Stomach (tissue), 9 donors: Measurements from ENCODE around the gene PNLDC1. TPM values are rescaled to one million over a fixed set of nuclear protein-coding genes. Genes with fewer than 3 reads are reported as not detected.

ENCODE experiments used
- DNase-seq, 2 donors: peaks; one replicate each; pipeline versions ENCODE4 v3.0.0 to v3.0.0-alpha.2; 2013 to 2019
- H3K27ac ChIP-seq, 5 donors: fragments of 200-600 bp in 4 of 5; sonication (generic) in 4 of 5; one replicate each; pipeline ENCODE4 v1.5.1; 2013 to 2019; ENCODE audit warnings: mild to moderate bottlenecking in 1 of 5, moderate library complexity in 1 of 5
- H3K27me3 ChIP-seq, 3 donors: fragments of 200-600 bp; sonication (generic); one replicate each; pipeline ENCODE4 v1.5.1; 2017 to 2019; ENCODE audit warnings: mixed run types in 1 of 3
- H3K36me3 ChIP-seq, 4 donors: fragments of 200-600 bp; sonication (generic); 1 replicate in 3 of 4; 2 replicates in 1 of 4; pipeline ENCODE4 v1.5.1; 2016 to 2019
- H3K4me1 ChIP-seq, 4 donors: fragments of 200-600 bp; sonication (generic); one replicate each; pipeline ENCODE4 v1.5.1; 2016 to 2019
- H3K4me3 ChIP-seq, 4 donors: fragments of 200-600 bp; sonication (generic) in 3 of 4; one replicate each; pipeline ENCODE4 v1.5.1; 2016 to 2019; ENCODE audit warnings: mild to moderate bottlenecking in 1 of 4
- H3K9me3 ChIP-seq, 4 donors: fragments of 200-600 bp; sonication (generic); one replicate each; pipeline ENCODE4 v1.5.1; 2016 to 2019
- CTCF ChIP-seq, 7 experiments: fragments of 450-650 bp in 4 of 7; fragments of 200-600 bp in 3 of 7; sonication (generic) in 3 of 7; IDR thresholded peaks; one replicate each; pipeline ENCODE4 v1.5.1; 2016 to 2019; ENCODE audit warnings: antibody characterized with exemption in 7 of 7, control low read depth in 2 of 7, mild to moderate bottlenecking in 1 of 7
- EP300 ChIP-seq: sonication (generic); formaldehyde crosslinking; IDR thresholded peaks from one replicate; pipeline ENCODE4 v1.6.1; 2017; ENCODE audit warnings: antibody characterized with exemption
- POLR2A ChIP-seq, 4 donors: fragments of 450-650 bp; IDR thresholded peaks; one replicate each; pipeline ENCODE4 v1.6.1; 2016; ENCODE audit warnings: antibody characterized with exemption in 4 of 4, control low read depth in 2 of 4, mild to moderate bottlenecking in 1 of 4, moderate library complexity in 1 of 4
- POLR2AphosphoS5 ChIP-seq, 3 donors: sonication (generic); formaldehyde crosslinking; IDR thresholded peaks; one replicate each; pipeline ENCODE4 v1.6.1; 2016; ENCODE audit warnings: antibody characterized with exemption in 3 of 3
- WGBS, 5 donors: extraction: QIAGEN DNeasy Blood & Tissue Kit in 3 of 5; methylation state at CpG; one replicate each; pipeline versions ENCODE4 v1.1.5 to v1.1.7; 2013 to 2018; 5-methylcytosine and 5-hydroxymethylcytosine counted together
- intact Hi-C: fragments of 100-400 bp; cut with DNase I; formaldehyde crosslinking; loops from one replicate; pipeline ENCODE4 v1.15.1; 2023; ENCODE audit warnings: low total_unique reads
- polyA plus RNA-seq, 3 donors: library from polyadenylated mRNA; stranded (reverse); fragments of 200-250 nt; gene quantifications; one replicate each; pipeline ENCODE4 v1.2.3, GENCODE V29; 2013
- total RNA-seq, 5 donors: library from RNA; depleted of rRNA; stranded (reverse); fragments of >200 nt; gene quantifications; one replicate each; pipeline versions ENCODE4 v1.1.0 to v1.2.3, GENCODE V29; 2014 to 2016
- donor health status: healthy with polysubstance abuse.
- donor health status: Bipolar disorder and iron deficiency.
- donor health status: healthy.

PNLDC1 gene
- total and polyA plus RNA-seq, 8 donors: 0.25 to 2.5 (median 0.43) TPM; not detected in 4

GRCh38 chr6:159833997-159834603 is 34.0 kb downstream of the PNLDC1 start:
- Histone ChIP-seq H3K27me3 (peaks cover 0 to 8% (median 0%) of the 10 kb centered on the region in 3 donors), H3K4me1 (no peaks in the 10 kb centered on the region), H3K4me3 (no peak overlapping the region), H3K27ac (no peak overlapping the region), H3K36me3 (no peaks in the 10 kb centered on the region), H3K9me3 (no peaks in the 10 kb centered on the region)
- WGBS, 5 donors: 84 to 94% (median 91%) methylated on average over 5 of the region's 5 CpGs
- intact Hi-C loops: no loop called here
- no peak for TF ChIP-seq POLR2AphosphoS5 (IDR thresholded peaks at IDR 0.05)
- TF ChIP-seq EP300: no peak
- TF ChIP-seq POLR2A (IDR thresholded peaks at IDR 0.05): no peak
- no peak for TF ChIP-seq CTCF (IDR thresholded peaks at IDR 0.05)
- no peak for DNase-seq

GRCh38 chr6:159836718-159837490 is 36.8 kb downstream of the PNLDC1 start:
- TF ChIP-seq CTCF (IDR thresholded peaks at IDR 0.05) (no peak), EP300 (no peak), POLR2AphosphoS5 (IDR thresholded peaks at IDR 0.05) (no peak), POLR2A (IDR thresholded peaks at IDR 0.05) (no peak)
- peaks cover 0 to 4% (median 0%) of the 10 kb centered on the region in 3 donors for H3K27me3 ChIP-seq
- no peaks in the 10 kb centered on the region for H3K4me1 ChIP-seq
- H3K9me3 ChIP-seq: no peaks in the 10 kb centered on the region
- intact Hi-C loops: no loop called here
- no peak overlapping the region for H3K27ac ChIP-seq
- WGBS, 5 donors: 82 to 92% (median 88%) methylated on average over 29 of the region's 29 CpGs
- no peak overlapping the region for H3K4me3 ChIP-seq
- DNase-seq: no peak
- H3K36me3 ChIP-seq: no peaks in the 10 kb centered on the region

GRCh38 chr6:159837511-159837910 is 37.4 kb downstream of the PNLDC1 start:
- DNase-seq: no peak
- intact Hi-C loops: no loop called here
- no peaks in the 10 kb centered on the region for H3K9me3 ChIP-seq
- WGBS, 5 donors: 82 to 96% (median 90%) methylated on average over 8 of the region's 8 CpGs
- H3K27ac ChIP-seq: no peak overlapping the region
- H3K36me3 ChIP-seq: no peaks in the 10 kb centered on the region
- TF ChIP-seq POLR2A (IDR thresholded peaks at IDR 0.05) (no peak), POLR2AphosphoS5 (IDR thresholded peaks at IDR 0.05) (no peak), EP300 (no peak), CTCF (IDR thresholded peaks at IDR 0.05) (no peak)
- no peaks in the 10 kb centered on the region for H3K4me1 ChIP-seq
- H3K4me3 ChIP-seq: no peak overlapping the region
- peaks cover 0 to 4% (median 0%) of the 10 kb centered on the region in 3 donors for H3K27me3 ChIP-seq

GRCh38 chr6:159838020-159838744 is 38.1 kb downstream of the PNLDC1 start:
- Histone ChIP-seq H3K27me3 (peaks cover 0 to 4% (median 0%) of the 10 kb centered on the region in 3 donors), H3K36me3 (no peaks in the 10 kb centered on the region), H3K27ac (no peak overlapping the region), H3K9me3 (no peaks in the 10 kb centered on the region), H3K4me3 (no peak overlapping the region), H3K4me1 (no peaks in the 10 kb centered on the region)
- intact Hi-C loops: no loop called here
- no peak for DNase-seq
- TF ChIP-seq EP300: no peak
- TF ChIP-seq POLR2A (IDR thresholded peaks at IDR 0.05): no peak
- TF ChIP-seq CTCF (IDR thresholded peaks at IDR 0.05): no peak
- no peak for TF ChIP-seq POLR2AphosphoS5 (IDR thresholded peaks at IDR 0.05)
- 77 to 85% (median 79%) methylated on average over 7 of the region's 7 CpGs for WGBS, 5 donors
